Measurements from ENCODE around the gene EHD4.
A peak's percentile ranks its signal among the peaks of the same experiment; 100 is the strongest.

EHD4 gene

GRCh38 chr15:41876007-41876406, 96.3 kb downstream of the EHD4 start:
- no peak for DNase-seq

GRCh38 chr15:41874736-41875135, 97.6 kb downstream of the EHD4 start:
- no peak for DNase-seq

- DNase-seq: no peak
Observed at GRCh38 chr15:41873711-41874110, 98.6 kb downstream of the EHD4 start.

- no peak for DNase-seq
Observed at GRCh38 chr15:41872166-41872747, 100.1 kb downstream of the EHD4 start.

GRCh38 chr15:41871175-41871905, 101.0 kb downstream of the EHD4 start:
- no peak for DNase-seq

- DNase-seq: peak; percentile 64
Observed at GRCh38 chr15:41870689-41871081, 101.7 kb downstream of the EHD4 start.

- DNase-seq: no peak
Observed at GRCh38 chr15:41869770-41870688, 102.3 kb downstream of the EHD4 start.

GRCh38 chr15:41868321-41868720, 104.0 kb downstream of the EHD4 start:
- no peak for DNase-seq

- no peak for DNase-seq
Observed at GRCh38 chr15:41866872-41867579, 105.3 kb downstream of the EHD4 start.

- DNase-seq: no peak
Observed at GRCh38 chr15:41866263-41866703, 106.1 kb downstream of the EHD4 start.

GRCh38 chr15:41865490-41866055, 106.8 kb downstream of the EHD4 start:
- DNase-seq: no peak

- DNase-seq: no peak
Observed at GRCh38 chr15:41862515-41863116, 109.7 kb downstream of the EHD4 start.

GRCh38 chr15:41861736-41862356, 110.5 kb downstream of the EHD4 start:
- no peak for DNase-seq

GRCh38 chr15:41860049-41860828, 112.1 kb downstream of the EHD4 start:
- no peak for DNase-seq

- DNase-seq: no peak
Observed at GRCh38 chr15:41858756-41859155, 113.6 kb downstream of the EHD4 start.

- DNase-seq: no peak
Observed at GRCh38 chr15:41857316-41857715, 115.0 kb downstream of the EHD4 start.

GRCh38 chr15:41856716-41857115, 115.6 kb downstream of the EHD4 start:
- DNase-seq: no peak

- DNase-seq: no peak
Observed at GRCh38 chr15:41856262-41856661, 116.1 kb downstream of the EHD4 start.

- no peak for DNase-seq
Observed at GRCh38 chr15:41855261-41855961, 116.9 kb downstream of the EHD4 start.

GRCh38 chr15:41854443-41854842, 117.9 kb downstream of the EHD4 start:
- no peak for DNase-seq

Measured in activated T-cell treated with anti-CD3 and anti-CD28 coated beads, Interleukin-2, amount 50 U/mL, for 1 hour (primary cell).